CMK (cell line): ENCODE measurements around the gene SPATA25.

Experiments used
- DNase-seq: peaks from one replicate; pipeline ENCODE4 v3.0.0-alpha.2; 2010; ENCODE audit warnings: low read depth

Gene SPATA25

DNA sequence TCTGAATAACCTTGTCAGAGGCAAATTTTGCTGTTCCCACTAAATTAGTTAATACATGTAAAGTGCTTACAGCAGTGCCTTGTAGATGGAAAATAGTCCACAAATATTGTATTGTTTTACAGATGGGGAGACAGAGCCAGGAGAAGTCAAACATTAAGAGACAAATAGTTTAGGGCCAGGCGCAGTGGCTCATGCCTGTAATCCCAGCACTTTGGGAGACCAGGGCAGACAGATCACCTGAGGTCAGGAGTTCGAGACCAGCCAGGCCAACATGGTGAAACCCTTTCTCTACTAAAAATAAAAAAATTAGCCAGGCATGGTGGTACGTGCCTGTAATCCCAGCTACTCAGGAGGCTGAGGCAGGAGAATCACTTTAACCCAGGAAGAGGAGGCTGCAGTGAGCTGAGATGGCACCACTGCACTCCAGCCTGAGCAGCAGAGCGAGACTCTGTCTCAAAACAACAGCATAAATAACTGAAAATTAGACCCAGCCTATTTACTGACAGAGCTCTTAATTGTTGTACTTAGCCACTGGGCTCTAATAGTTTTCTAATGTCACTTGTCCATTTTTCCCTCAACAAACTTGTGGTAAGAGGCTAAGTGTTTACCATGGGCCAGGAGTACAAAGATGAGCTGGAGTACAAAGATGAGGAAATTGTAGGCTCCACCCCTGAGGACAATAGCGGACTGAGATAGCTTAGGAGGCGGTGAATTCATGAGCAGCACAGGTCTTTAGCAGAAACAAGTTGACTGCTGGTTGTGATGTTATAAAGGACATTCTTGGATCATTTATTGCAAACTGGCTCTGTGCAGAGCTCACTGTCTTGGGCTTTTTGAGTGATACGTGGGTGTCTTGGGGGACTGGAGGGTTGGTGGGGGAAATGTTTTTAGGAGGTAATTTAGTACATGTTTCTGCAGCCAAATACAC is 23.6 kb downstream of the SPATA25 start:
- DNase-seq, result no peak

DNA sequence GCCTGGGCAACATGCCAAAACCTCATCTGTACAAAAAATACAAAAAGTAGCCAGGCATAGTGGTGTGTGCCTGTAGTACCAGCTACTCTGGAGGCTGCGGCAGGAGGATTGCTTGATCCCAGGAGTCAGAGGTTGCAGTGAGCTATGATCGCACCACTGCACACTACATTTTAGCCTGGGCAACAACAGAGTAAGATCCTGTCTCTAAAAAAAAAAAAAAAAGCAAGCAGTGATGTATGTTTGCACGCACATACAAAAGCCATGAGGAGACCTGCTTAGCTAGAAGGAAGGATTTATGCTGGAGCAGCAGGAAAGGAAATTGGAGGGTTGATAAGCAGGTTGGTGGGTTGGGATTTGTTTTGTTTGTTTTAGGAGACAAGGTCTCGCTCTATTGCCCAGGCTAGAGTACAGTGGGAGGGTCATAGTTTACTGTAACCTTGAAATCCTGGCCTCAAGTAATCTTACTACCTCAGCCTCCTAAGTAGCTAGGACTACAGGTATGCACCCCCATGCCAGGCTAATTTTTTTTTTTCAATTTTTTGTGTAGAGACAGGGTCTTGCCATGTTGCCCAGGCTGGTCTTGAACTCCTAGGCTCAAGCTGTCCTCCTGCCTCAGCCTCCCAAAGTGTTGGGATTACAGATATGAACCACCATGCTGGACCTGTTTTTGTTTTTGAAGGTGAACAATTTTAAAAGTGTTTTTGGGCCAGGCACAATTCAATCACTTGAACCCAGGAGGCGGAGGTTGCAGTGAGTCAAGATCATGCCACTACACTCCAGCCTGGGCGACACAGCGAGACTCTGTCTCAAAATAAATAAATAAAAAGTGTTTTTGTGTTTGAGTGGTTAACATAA is 26.0 kb downstream of the SPATA25 start:
- DNase-seq, result no peak

- DNase-seq, result no peak
Measured at GRCh38 chr20:45860560-45861220, 26.7 kb downstream of the SPATA25 start.

DNA sequence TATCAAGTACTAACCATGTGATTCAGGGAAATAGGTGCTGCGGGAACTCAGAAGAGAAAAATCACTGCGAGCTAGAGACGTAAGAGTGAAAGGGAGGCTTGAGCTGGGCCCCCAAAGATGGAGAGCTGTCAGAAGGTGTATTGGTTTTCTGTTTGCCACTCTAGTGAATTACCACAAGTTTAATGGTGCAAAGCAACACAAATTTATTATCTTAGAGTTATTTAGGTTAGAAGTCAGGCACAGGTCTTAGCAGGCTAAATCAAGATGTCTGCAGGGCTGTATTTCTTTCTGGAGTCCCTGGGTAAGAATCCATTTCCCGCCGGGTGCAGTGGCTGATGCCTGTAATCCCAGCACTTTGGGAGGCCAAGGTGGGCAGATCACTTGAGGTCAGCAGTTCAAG is 27.5 kb downstream of the SPATA25 start:
- no peak for DNase-seq

DNA sequence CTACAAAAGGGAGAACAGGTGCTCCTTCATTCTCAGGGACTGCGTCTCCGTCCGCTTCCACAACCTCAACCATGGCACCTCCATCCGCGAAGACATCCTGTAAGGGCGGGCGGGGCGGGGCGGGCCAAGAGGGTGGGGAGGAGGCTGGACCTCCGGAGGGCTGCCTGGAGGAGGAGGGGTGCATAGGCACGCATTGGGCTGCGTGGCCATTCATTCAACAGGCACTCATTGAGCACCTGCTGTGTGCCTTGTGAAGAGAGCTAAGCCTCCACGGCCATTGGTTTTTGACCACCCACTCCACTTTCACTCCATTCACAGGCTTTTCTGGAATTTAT is 29.6 kb downstream of the SPATA25 start:
- no peak for DNase-seq

DNA sequence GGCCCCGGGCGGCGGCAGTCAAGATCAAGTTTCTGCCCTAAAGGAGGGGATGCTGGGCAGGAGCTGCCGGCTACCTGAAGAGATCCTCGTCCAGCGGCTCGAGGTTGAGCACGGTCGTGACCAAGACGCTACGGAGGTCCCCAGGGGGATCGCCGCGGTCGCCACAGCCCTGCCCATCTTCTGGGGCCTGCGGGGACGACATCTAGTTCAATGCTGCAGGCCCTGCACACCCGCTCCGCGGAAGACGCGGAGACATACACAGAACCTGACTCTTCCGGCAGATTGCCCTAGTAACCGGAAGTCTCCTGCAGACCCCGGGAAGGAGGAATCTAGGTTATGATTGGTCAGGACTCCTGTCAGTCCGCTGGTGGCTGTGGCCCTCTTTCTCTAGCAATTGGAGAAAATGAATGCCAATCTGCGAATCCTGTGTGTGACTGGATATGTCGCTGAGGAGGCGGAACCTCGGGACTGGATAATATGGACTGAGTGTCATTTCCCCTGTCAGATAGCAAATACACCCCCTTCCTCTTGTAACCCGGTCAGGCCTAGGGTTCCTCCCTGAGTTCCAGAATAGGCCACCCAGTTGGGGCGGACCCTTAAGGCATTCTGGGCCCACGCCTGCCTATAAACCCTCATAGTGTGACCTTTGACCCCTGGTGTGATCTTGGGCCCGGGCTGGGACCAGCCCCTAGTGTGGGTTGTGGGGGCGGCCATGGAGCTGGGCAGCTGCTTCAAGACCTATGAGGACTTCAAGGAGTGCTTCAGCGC is 30.1 kb downstream of the SPATA25 start, which contains the start of the genes ACOT8 and ZSWIM3:
TSS of gene ACOT8 (minus strand) at position 279 of the 768 bp plus-strand sequence. CDS start at position 202, 77 bp downstream.
TSS of gene ZSWIM3 (plus strand) at position 501 of the 768 bp plus-strand sequence. CDS start at position 713, 212 bp downstream.
- peak; percentile 97 for DNase-seq

DNA sequence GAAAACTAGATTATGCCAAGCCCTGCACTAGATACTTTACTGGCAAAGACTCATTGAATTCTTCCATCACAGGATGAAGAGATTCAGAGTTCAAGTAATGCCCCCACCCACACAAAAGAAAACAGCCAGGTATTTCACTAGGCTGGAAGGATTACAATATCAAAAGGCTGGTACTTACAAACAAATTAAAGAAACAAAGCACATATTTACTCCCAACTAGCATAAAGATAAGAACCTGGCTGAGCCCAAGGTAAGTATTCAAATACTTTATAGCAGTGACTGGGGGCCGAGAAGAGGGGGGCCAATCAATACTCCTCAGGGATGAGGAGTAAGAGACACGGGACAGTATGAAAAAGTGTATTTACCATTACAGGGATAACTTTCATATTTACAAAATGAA is 33.9 kb downstream of the SPATA25 start:
- no peak for DNase-seq

GRCh38 chr20:45852326-45852725 is 35.1 kb downstream of the SPATA25 start:
- DNase-seq, result no peak

DNA sequence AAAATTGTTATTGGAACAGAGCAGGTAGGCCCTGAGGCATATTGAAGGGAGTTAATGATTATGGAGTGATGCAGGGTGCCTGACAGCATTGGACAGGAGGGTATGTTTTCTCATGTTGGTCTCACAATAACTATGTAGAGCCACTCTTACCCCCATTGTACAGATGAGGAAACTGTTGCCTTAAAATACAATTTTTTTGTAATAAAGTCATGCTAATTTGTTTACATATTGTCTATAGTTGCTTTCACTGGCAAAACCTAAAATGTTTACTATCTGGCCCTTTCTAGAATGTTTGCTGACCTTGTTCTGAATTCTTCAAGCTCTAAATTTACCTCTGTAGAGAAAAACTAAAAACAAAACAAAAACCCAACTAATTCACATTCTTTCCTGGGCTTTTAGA is 35.9 kb downstream of the SPATA25 start:
- DNase-seq, result no peak

DNA sequence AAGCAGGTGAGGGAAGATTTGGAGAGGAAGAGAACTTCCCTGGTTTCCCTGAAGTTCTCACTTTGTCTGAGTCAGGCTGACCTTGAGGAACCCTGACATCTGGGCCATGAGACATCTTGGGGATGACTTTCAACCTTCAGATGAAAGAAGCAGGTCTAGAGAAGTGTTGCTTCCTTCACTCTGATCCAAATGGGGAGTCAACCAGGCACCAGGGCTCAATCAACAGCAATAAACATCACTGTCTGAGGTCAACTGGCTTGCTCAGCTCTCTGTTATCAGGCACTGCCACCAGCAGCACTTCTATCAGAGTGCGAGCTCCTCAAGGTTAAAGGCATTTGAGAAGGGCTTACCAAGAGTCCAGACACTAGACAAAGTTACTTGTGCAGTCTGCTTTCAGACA is 36.5 kb downstream of the SPATA25 start:
- DNase-seq, result no peak

DNA sequence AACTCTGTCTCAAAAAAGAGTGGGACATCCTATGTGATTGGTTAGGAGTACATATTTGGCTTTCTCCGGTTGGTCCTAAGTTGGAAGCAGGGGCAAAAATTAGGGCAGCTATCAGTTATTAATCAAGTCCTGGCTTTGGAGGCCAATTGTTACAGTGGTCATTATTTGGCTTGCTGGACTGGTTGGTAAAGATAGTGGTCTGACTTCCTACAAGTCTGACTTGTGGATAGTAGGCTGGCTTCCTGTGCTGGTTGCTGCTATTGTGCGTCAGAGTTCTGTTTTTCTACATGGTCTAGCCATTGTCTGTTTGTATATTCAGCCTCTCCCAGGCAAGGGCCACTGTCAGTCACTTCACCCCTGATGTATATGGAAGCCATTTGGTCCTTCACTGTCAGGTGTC is 37.2 kb downstream of the SPATA25 start:
- no peak for DNase-seq

DNA sequence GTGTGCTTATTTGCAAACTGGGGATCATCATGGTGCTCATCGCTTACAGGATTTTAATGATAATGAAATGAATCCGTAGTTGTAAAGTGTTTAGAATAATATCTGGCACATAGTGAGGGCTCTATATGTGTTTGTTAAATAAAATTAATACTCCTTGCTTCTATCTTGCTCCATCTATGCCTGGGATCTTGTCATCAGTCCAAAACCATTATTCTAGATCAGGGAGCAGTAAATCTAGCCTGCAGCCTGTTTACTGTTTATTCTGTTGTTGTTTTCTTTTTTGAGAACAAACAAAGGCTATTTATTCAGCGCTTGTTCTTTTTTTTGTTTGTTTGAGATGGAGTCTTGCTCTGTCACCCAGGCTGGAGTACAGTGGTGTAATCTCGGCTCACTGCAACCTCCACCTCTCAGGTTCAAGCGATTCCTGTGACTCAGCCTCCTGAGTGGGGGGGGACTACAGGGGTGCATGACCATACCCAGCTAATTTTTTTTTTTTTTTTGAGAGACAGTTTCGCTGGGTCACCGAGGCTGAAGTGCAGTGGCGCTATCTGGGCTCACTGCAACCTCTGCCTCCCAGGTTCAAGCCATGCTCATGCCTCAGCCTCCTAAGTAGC is 38.3 kb downstream of the SPATA25 start:
- DNase-seq, result no peak

DNA sequence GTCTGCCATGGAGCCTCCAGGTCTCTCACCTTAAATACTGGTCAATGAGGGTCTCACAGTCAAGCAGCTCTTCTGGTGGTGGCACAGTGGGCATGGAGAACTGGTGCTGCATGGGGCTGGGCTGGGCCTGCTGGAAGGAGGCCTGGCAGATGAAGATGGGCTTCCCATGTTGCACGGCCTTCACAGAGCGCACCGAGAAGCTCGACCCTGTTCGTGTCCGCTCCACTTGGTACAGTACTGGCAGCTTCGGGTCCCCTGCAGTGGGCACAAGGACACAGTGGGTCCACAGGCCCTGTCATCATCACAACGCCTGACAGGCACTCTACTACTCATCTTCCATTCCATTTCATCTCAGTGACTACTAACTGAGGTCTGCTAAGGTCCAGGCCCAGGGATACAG is 39.0 kb downstream of the SPATA25 start:
- no peak for DNase-seq

DNA sequence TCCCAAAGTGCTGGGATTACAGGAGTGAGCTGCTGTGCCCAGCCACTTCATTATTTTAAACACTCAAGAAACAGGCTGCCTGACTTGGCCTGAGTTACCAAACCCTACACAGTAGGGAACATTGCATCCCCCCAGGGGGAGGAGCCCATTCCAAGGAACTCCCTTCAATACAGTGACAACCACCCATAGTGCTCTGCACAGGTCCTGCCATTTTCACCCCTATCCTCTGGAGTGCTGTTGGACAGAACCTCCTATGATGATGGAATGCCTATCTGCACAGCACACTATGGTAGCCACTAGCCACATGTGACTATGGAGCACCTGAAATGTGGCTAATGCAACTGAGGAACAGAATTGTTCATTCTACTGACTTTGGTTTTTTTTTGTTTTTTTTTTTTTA is 42.0 kb downstream of the SPATA25 start:
- no peak for DNase-seq

DNA sequence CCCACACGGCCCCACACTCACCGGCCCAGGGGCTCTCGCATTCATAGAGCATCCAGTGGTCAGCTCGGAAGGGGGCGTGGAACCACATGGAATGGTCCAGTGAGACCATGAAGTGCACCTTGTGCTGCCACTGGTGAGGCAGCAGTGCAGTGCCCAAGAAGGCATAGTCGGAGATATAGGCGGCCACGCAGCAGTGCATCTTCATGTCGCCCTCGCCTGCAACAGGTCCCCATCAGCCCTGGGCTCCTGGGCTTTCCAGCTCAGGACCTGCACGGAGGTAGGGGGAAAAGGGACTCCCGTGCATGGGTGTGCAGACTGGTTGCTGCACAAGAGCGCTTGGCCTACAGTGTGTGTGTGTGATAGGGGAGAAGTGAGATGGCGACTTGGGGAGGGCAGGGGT is 43.9 kb downstream of the SPATA25 start:
- no peak for DNase-seq

DNA sequence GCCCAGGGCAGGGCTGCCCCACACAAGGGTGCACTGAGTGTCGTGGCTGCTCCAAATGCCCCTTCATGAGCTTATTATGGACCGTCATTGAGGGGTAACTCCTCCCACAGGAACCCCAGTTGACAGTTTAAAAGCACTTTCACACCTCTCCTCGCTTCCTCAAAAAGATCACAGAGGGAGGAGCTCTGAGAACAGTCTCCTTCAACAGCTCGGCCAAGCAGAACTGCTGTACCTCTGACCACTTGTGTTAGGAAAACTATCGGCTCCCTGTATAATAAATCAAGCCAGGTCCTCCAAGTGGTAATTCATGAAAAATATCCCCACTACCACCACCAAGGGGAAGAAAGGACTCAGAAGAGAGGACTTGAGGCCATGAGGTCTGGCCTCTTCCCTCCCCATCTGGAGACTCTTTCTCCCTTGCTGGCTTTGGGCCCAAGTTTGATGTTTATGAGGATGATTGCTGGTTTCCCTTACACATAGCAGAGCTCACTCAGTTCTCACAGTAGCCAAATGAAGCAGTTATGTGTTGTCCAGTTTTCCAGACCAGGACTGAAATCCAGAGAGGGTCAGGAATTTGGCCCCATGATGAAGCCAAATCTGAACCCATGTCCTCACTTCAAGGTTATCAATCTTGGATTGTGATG is 45.1 kb downstream of the SPATA25 start:
- no peak for DNase-seq

DNA sequence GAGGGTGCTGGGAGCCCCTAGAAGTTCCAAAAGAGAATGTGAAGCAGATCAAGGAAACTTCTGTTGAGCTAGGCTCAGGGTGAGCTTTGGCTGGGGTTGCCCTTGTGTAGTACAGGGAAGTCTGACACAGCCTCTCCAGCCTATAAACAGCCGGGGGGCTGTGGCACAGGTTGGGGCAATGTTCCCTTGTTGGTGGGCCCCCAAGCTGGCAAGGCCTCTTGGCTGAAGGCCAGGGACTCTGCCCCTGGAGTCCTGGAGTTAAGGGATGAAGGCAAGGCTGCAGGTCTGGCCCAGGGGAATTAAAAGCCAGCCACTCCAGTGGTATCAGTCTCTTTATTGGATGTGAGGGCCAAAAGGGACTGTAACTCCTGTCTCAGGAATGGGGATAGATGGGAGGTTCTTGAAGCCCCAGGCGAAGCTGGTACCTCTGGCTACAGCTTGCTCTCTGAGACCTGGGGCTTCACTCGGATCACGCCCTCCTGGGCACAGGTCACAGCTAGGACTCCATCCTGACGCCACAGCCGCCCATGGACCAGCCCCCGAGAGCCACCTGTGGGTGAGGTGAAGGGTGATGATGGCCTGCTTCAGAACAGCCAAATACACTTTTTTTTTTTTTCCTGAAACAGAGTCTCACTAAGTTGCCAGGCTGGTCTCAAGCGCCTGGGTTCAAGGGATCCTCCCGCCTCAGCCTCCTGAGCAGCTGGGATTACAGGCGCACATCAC is 45.9 kb downstream of the SPATA25 start:
- DNase-seq, result no peak

GRCh38 chr20:45840700-45841198 is 46.7 kb downstream of the SPATA25 start:
- DNase-seq, result no peak

GRCh38 chr20:45836841-45837240 is 50.6 kb downstream of the SPATA25 start:
- peak; percentile 24 for DNase-seq
